Breast epithelium (tissue), 3 donors: Measurements from ENCODE around the gene LPAR2.

Source experiments
- POLR2A ChIP-seq: fragments of 450-650 bp; IDR thresholded peaks from one replicate; pipeline ENCODE4 v1.6.1; 2016; ENCODE audit warnings: antibody characterized with exemption, mild to moderate bottlenecking, moderate library complexity
- POLR2AphosphoS5 ChIP-seq, 3 donors: sonication (generic); formaldehyde crosslinking; IDR thresholded peaks; one replicate each; pipeline ENCODE4 v1.6.1; 2017; ENCODE audit warnings: antibody characterized with exemption in 3 of 3
- TF ChIP-seq, protein P1 (sequence below), 3 donors: fragments of 450-650 bp; IDR thresholded peaks; one replicate each; pipeline ENCODE4 v1.5.1; 2016 to 2017; ENCODE audit warnings: antibody characterized with exemption in 3 of 3, mild to moderate bottlenecking in 3 of 3, moderate library complexity in 3 of 3

DNA sequence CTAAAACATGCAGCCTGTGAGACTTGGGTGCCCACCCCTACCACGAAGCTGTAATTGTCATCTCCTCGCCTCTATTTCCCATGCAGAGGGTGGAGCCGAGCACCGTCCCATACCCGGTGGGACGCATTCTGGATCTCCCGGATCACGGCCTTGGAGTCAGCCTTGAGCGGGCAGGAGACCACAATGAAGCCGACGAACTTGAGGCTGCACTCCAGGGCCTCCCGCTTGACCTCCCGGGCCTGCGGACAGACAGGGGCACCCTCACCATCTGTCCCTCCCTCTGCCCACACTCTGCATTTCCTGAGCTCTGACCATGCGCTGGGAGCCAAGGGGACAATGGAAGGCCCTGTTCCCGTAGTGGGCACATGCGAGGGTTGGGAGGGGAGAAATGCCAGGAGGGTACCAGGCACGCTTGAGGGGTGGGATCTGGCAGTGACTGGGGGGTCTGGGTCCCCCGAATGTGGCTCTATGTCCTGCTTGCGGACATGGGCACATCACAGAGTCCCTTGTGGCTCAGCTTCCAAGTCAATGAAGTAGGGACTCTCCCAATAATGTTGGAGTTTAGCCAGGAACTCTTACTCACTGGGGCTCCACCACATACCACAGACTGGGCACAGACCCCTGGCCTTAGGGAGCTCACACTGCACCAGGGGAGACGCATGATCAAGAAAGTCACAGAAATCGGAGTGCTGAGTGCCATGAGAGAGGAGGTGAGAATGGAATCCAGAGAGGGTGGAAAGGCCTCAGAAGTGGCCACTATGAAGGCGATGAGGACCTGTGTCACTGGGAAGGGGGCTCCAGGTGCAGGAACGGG lies 24.7 kb upstream of the LPAR2 start:
- TF ChIP-seq, protein P1, sequence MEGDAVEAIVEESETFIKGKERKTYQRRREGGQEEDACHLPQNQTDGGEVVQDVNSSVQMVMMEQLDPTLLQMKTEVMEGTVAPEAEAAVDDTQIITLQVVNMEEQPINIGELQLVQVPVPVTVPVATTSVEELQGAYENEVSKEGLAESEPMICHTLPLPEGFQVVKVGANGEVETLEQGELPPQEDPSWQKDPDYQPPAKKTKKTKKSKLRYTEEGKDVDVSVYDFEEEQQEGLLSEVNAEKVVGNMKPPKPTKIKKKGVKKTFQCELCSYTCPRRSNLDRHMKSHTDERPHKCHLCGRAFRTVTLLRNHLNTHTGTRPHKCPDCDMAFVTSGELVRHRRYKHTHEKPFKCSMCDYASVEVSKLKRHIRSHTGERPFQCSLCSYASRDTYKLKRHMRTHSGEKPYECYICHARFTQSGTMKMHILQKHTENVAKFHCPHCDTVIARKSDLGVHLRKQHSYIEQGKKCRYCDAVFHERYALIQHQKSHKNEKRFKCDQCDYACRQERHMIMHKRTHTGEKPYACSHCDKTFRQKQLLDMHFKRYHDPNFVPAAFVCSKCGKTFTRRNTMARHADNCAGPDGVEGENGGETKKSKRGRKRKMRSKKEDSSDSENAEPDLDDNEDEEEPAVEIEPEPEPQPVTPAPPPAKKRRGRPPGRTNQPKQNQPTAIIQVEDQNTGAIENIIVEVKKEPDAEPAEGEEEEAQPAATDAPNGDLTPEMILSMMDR (IDR thresholded peaks at IDR 0.05): no peak
- no peak for TF ChIP-seq POLR2A
- no peak for TF ChIP-seq POLR2AphosphoS5 (IDR thresholded peaks at IDR 0.05)
